ENCODE results near the gene ATP8B3.

ATP8B3 gene

GRCh38 chr19:1855040-1855827 lies 43.2 kb upstream of the ATP8B3 start (continued):
- TF ChIP-seq ZNF335 (tag by site-specific recombination; conservative IDR thresholded peaks at IDR 0.05) (peak; percentile 27; the same call in 1 of the 2 replicates), KLF8 (tag by site-specific recombination; IDR thresholded peaks at IDR 0.05) (peak; percentile 83; the same call in 1 of the 2 replicates), BCL11A (tag by site-specific recombination; IDR thresholded peaks at IDR 0.05; ENCODE audit: low read depth) (0 out of 2 replicates have a peak, but pooled peaks have one; percentile 17), ZNF169 (tag by site-specific recombination; IDR thresholded peaks at IDR 0.05) (no peak), ZBTB48 (tag by site-specific recombination; IDR thresholded peaks at IDR 0.05) (peak; percentile 58; the same call in 1 of the 2 replicates), ZBTB10 (tag by site-specific recombination; IDR thresholded peaks at IDR 0.05) (peak; percentile 14; the same call in 1 of the 2 replicates), GLIS2 (tag by site-specific recombination; IDR thresholded peaks at IDR 0.05) (peak; percentile 71), ZBTB17 (tag by site-specific recombination; IDR thresholded peaks at IDR 0.05) (peak; percentile 74), SP2 (tag by site-specific recombination; IDR thresholded peaks at IDR 0.05) (peak; percentile 86), ZXDB (tag by site-specific recombination; IDR thresholded peaks at IDR 0.05) (peak; percentile 77), SP3 (tag by site-specific recombination; IDR thresholded peaks at IDR 0.05) (peak; percentile 79), ZNF341 (tag by site-specific recombination; IDR thresholded peaks at IDR 0.05; ENCODE audit: low read depth) (0 out of 2 replicates have a peak, but pooled peaks have one; percentile 16), ZNF558 (tag by site-specific recombination; IDR thresholded peaks at IDR 0.05) (no peak), ZBTB20 (tag by site-specific recombination; IDR thresholded peaks at IDR 0.05) (peak; percentile 28; the same call in 1 of the 2 replicates), ZBTB7A (tag by site-specific recombination; IDR thresholded peaks at IDR 0.05; ENCODE audit: low read depth) (peak; percentile 74), GFI1B (tag by site-specific recombination; IDR thresholded peaks at IDR 0.05) (no peak), KLF10 (tag by site-specific recombination; IDR thresholded peaks at IDR 0.05) (peak; percentile 42; the same call in 1 of the 2 replicates), ZFP41 (tag by site-specific recombination; IDR thresholded peaks at IDR 0.05; ENCODE audit: borderline replicate concordance) (no peak), ZFHX2 (tag by site-specific recombination; conservative IDR thresholded peaks at IDR 0.05) (peak; percentile 53), HIC1 (tag by site-specific recombination; IDR thresholded peaks at IDR 0.05) (peak; percentile 51; the same call in 1 of the 2 replicates), ZIC2 (tag by site-specific recombination; IDR thresholded peaks at IDR 0.05) (peak; percentile 37), ZNF324 (tag by site-specific recombination; IDR thresholded peaks at IDR 0.05) (no peak), KLF1 (tag by site-specific recombination; IDR thresholded peaks at IDR 0.05) (peak; percentile 86), WT1 (tag by site-specific recombination; IDR thresholded peaks at IDR 0.05) (0 out of 2 replicates have a peak, but pooled peaks have one; percentile 17), ZNF692 (tag by site-specific recombination; IDR thresholded peaks at IDR 0.05) (peak; percentile 34; the same call in 1 of the 2 replicates), ZNF366 (tag by site-specific recombination; conservative IDR thresholded peaks at IDR 0.05) (peak; percentile 57)
- TF ChIP-seq, protein P1, sequence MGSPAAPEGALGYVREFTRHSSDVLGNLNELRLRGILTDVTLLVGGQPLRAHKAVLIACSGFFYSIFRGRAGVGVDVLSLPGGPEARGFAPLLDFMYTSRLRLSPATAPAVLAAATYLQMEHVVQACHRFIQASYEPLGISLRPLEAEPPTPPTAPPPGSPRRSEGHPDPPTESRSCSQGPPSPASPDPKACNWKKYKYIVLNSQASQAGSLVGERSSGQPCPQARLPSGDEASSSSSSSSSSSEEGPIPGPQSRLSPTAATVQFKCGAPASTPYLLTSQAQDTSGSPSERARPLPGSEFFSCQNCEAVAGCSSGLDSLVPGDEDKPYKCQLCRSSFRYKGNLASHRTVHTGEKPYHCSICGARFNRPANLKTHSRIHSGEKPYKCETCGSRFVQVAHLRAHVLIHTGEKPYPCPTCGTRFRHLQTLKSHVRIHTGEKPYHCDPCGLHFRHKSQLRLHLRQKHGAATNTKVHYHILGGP (tag by site-specific recombination; IDR thresholded peaks at IDR 0.05), result no peak
- TF ChIP-seq, protein P2, sequence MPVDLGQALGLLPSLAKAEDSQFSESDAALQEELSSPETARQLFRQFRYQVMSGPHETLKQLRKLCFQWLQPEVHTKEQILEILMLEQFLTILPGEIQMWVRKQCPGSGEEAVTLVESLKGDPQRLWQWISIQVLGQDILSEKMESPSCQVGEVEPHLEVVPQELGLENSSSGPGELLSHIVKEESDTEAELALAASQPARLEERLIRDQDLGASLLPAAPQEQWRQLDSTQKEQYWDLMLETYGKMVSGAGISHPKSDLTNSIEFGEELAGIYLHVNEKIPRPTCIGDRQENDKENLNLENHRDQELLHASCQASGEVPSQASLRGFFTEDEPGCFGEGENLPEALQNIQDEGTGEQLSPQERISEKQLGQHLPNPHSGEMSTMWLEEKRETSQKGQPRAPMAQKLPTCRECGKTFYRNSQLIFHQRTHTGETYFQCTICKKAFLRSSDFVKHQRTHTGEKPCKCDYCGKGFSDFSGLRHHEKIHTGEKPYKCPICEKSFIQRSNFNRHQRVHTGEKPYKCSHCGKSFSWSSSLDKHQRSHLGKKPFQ (tag by site-specific recombination; IDR thresholded peaks at IDR 0.05), result no peak

Data from HEK293 (cell line).